GM10847 (cell line): ENCODE measurements around the gene GALNT15.

Experiments
- POLR2A ChIP-seq: IDR thresholded peaks from 2 replicates; pipeline ENCODE4 v1.6.1; 2011; ENCODE audit not compliant: insufficient read length; ENCODE audit errors: extremely low read depth

The GALNT15 gene

GRCh38 chr3:16177382-16177781, 2.9 kb downstream of the GALNT15 start:
- no peak for TF ChIP-seq POLR2A

GRCh38 chr3:16177962-16178627, 3.6 kb downstream of the GALNT15 start:
- no peak for TF ChIP-seq POLR2A

DNA sequence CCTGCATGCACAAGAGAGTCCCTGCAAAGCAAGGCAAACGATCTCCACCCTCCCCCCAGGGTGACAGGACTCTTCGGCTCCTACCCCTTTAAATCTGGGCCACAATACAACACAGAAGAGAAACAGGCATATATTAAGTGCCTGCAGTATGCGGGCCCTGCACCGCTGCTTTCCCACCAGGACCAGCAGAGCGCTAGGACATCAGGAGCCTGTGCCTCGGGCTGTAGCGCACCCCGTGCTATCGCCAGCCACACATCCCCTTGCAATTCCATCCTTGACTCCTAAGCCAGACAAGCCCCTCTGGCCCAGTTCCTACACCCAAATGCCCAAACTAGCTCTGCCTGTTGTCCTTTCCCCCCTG, 4.1 kb downstream of the GALNT15 start:
- no peak for TF ChIP-seq POLR2A

DNA sequence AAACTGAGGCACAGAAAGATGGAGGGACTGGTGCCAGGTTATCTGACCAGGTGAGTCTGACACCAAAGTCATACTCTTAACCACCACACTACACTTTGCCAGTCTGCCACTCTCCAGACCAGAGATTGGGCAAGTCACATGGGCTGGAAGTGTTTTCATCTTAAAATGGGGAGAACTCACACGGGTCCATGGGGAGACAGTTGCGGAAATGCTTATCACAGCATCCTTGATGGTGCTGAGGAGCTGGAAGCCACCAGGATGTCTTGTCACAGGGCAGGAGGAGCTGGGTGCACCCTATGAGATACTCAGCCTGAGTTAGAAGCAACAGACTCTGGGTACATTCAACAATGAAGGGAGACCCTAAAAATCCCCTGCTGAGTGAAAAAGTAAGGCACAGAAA, 4.8 kb downstream of the GALNT15 start:
- TF ChIP-seq POLR2A = no peak

DNA sequence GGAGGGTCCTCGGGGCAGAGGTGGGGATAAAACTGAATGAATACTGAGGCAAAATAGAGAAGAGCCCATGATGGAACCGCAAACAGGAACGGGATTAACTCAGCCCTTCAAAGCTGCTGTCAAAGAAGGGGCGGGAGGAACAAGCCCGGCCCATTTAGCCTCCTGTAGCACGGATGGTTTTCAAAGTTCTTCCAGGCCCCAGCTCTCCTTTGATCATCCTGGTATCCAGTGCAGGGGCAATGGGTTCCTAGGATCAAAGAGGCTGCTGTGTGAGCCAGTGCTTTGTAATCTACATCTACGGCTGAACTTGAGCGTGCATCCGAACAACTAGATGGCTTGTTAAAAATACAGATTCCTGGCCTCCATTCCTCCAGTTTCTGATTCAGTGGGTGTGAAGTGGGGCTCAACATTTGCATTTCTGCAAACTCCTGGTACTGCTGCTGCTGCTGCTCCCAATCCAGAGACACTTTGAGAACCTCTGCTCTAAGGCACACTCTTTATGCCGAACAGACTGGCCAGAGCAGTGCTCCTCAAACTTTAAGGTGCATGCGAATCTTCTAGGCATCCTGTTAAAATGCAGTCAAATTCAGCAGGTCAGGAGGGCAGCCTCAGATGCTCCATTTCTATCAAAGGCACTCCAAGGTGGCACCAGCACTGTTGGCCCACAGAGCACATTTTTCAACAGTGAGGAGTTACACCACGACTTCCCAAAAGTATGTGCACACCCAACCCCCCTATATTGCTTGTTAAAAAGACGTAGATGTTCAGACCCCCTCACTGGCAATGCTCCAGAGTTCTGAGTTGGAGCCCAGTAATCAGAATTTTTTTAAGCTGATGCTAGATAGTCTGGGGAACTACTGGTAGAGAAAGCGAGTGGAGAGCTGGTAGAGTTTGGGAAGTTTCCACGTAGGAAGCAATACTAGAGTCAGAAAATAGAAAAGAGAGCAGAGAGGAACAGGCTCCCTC, 5.6 kb downstream of the GALNT15 start:
- no peak for TF ChIP-seq POLR2A

GRCh38 chr3:16180737-16181134, 6.3 kb downstream of the GALNT15 start:
- TF ChIP-seq POLR2A = no peak

DNA sequence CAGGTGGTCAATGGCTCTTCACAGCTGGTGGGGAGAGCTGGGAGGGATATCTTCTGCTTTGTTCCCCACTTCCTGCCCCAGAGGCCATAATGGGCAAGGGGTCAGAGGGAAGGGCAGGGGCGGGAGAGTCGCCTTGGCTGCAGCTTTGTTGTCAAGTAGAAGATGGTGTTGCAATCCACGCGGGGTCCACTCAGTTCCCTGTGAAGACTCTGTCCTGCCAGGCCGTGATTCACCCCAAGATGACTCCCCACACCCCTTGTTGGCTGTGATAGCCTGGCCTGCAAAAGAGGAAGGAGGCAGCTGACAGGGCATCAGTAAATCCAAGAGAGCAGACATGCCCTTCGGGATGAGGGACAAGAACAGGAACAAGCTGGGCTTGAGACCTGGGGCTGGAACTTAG, 6.9 kb downstream of the GALNT15 start:
- no peak for TF ChIP-seq POLR2A

DNA sequence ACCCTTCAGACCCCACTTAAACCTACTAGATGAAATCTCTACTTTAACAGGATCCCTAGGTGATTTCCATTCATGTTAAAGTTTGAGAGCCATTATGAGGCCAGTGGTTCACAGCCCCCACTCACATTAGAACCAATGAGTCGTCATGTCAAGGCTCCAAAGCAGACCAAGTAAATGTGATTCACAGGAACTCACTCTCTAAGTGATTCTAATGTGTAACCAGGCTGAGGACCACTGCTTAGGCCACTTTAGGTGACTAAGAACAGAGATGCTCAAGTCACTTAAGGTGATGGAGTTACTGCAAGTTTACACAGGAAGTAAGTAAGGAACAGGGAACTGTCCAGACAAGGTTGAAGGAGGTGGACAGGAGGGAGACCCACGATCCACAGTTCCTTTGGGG, 7.7 kb downstream of the GALNT15 start:
- TF ChIP-seq POLR2A = no peak

GRCh38 chr3:16182612-16183011, 8.1 kb downstream of the GALNT15 start:
- TF ChIP-seq POLR2A = no peak

GRCh38 chr3:16183082-16183481, 8.6 kb downstream of the GALNT15 start:
- no peak for TF ChIP-seq POLR2A

DNA sequence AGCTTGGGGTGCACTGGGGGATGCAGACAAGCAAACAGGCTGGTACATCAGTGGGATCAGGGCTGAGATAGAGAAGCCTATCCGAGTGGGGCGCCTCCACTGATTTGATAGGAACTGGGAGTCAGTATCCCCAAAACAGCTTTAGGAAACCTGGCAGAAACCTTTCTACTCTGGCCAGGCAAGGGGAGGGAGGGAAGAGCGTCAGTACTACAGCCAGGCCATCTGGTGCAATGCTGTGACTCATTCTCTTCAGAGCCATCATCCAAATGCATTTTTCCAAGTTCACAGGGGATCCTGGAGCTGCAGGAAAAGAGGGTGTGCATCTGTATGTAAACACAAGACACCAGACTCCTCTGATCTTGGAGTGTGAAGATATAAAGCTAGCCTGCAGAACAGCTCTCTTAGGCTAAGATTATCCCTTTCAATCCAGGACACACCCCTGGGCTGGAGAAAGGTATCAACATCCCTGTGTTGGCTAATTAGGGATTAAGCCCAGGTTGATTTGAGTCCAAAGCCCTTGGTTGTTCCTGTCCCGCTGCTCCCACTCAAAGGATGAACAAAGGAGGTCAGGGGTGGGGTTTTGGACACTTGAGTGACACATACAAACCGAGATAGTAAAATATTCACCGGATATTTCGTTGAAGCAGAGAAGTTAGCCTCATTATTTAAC, 9.3 kb downstream of the GALNT15 start:
- TF ChIP-seq POLR2A = no peak

DNA sequence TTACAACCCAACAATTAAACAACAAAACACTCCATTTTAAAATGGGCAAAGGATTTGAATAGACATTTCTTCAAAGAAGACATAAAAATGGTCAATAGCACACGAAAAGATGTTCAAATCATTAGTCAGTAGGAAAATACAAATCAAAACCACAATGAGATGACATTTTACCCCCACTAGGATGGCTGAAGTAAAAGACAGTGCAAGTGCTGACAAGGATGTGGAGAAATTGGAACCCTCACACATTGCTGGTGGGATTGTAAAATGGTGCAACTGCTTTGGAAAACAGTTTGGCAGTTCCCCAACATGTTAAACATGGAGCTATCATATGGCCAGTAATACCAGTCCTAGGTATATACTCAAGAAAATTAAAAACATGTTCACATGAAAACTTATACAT, 11.6 kb downstream of the GALNT15 start:
- TF ChIP-seq POLR2A = no peak

DNA sequence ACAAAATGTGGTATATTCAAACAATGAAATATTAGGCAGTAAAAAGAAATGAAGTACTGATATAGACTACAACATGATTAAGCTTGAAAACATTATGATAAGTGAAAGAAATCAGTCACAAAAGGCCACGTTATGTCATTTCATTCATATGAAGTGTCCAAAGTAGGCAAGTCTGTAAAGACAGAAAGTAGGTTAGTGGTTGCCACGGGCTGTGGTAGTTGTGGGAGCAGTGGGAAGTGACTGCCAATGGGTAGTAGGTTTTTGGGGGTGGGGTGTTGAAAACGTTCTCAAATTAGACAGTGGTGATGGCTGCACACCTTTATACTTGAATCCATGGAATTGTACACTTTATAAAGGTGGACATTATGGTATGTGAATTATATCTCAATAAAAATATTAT, 12.1 kb downstream of the GALNT15 start:
- no peak for TF ChIP-seq POLR2A

GRCh38 chr3:16187213-16187790, 12.8 kb downstream of the GALNT15 start:
- no peak for TF ChIP-seq POLR2A

DNA sequence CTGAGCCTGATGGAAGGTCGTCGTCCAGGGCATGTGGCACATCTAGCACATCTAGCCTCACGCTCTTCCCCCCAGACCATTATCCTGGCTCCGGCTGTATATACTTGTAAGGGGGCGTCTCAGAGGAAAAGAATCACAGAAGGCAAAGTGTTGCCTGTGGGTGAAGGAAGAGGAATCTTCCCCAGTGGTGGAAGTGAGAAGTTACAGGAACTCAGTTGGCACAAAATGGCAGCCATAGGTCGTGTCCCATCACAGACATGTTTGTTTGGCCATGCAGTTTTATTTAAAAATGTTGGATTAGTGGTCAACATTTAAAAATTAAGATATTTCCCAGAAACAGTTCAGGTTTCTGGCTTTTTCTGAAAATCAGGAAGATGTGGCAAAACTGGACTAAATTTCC, 13.6 kb downstream of the GALNT15 start:
- TF ChIP-seq POLR2A = no peak

- TF ChIP-seq POLR2A = no peak
Observed at GRCh38 chr3:16189201-16189600, 14.7 kb downstream of the GALNT15 start.
